ENCODE measurements around the gene FLYWCH2.
A peak's percentile ranks its signal among the peaks of the same experiment; 100 is the strongest.

Gene FLYWCH2

DNA sequence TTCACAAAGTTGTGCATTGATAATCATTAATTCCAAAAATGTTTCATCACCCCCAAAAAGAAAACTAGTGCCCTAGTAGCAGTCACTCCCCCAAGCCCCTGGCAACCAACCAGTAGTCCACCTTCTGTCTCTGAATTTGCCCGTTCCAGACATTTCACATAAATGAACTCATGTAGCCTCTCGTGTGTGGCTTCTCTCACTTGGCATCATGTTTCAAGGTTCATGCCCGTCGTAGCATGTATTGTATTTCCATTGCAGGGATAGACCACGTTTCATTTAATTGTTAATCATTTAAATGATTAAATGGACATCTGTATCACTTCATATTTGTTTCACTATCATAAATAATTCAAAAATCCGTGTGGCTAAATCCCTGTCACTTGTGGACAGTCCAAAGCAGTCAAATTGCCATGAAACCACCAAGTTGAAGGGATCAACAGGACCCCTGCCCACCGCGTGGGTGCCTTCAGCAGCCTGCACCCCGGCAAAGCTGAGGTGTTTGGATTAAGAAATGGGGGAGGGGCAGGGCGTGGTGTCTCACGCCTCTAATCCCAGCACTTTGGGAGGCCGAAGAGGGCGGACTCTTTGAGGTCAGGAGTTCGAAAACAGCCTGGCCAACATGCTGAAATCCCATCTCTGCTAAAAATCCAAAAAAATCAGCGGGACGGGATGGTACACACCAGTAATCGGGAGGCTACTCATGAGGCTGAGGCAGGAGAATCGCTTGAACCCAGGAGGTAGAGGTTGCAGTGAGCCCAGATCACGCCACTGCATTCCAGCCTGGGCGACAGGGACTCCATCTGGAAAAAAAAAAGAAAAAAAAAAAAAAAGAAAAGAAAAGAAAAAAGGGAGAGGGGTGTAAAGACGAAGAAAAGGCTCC lies 8.7 kb upstream of the FLYWCH2 start:
- DNase-seq (ENCODE audit: low read depth, low spot score), result no peak
- H3K4me3 ChIP-seq (ENCODE audit: low read length), result no peak overlapping the region

DNA sequence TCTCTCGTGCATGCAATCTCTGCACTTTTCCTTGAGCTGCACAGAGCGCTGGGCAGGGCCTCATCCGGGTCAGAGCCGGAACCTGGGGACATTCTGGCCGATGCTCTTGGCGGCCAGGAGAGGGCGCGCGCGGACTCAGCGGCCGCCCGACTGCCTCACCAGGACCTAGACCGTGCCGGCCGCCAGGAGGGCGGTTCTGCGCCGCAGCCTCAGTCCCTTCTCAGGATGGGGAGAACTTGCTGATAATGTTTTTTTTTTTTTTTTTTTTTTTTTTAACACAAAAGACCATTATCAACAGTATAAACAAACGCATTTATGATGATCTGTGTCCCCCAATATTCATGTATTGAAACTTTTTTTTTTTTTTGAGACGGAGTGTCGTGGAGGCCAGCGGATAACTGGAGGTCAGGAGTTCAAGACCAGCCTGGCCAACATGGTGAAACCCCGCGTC lies 8.1 kb upstream of the FLYWCH2 start:
- H3K4me3 ChIP-seq (ENCODE audit: low read length), result no peak overlapping the region
- DNase-seq (ENCODE audit: low read depth, low spot score), result peak; percentile 28

DNA sequence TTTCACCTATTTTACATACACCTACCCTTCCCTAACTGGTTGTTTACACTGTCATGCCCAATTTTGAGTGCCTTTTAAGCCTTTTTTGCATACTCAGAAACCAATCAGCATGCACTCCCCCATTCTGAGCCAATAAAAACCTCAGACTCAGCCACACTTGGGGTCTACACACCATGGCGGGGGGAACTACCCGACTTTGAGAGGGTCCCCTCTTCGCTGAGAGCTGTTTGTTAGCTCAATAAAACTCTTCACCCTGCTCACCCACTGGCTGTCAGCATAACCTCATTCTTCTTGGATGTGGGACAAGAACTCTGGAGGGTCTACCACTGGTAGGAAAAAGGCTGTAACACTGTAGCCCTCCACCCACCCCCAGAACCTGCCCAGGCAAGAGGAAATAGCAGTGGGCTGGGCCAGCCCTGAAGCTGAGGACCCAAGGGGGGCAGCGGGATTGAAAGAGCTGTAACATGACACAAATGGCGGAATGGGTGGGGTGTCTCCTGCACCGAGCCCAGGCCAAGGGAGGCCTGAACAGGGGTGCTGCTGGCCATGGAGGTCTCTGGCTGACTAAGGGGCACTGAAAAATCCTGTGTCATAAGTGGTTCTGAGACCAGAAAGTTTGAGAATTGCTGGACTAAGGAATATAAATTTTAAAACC lies 3.0 kb upstream of the FLYWCH2 start:
- no peak overlapping the region for H3K4me3 ChIP-seq (ENCODE audit: low read length)
- no peak for DNase-seq (ENCODE audit: low read depth, low spot score)

DNA sequence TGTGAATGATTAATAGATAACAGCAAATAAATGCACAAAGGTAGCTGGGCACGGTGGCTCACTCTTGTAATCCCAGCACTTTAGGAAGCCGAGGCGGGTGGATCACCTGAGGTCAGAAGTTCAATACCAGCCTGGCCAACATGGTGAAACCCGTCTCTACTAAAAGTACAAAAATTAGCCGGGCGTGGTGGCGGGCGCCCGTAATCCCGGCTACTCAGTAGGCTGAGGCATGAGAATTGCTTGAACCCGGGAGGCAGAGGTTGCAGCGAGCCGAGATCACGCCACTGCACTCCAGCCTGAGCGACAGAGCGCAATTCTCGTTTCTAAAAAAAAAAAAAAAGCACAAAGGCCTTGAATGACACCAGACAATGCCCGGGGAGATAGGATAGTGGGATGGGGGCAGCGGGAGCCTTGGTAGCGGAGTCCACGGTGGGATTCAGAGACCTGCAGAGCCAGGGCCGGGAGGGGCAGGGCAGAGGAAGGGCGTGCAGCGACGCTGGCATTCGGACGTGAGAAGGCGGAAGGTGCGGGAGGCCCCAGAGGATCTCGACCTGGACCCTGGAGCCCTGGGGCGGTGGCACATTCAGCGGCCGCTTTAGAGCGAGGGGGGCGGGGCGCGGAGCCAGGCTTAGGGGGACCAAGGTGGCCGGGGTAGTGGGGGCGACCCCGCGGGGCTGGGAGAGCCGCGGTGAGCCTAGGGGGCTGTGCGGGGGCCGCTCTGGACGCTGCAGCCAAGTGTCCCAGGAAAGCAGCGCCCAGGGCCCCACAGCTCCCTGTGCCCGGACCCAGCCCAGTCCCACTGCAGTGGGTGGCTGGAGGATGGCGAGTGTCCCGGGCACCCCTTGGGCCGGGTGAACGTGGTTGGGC lies 999 bp upstream of the FLYWCH2 start:
- peak overlapping the region; percentile 78 for H3K4me3 ChIP-seq (ENCODE audit: low read length)
- DNase-seq (ENCODE audit: low read depth, low spot score), result no peak

DNA sequence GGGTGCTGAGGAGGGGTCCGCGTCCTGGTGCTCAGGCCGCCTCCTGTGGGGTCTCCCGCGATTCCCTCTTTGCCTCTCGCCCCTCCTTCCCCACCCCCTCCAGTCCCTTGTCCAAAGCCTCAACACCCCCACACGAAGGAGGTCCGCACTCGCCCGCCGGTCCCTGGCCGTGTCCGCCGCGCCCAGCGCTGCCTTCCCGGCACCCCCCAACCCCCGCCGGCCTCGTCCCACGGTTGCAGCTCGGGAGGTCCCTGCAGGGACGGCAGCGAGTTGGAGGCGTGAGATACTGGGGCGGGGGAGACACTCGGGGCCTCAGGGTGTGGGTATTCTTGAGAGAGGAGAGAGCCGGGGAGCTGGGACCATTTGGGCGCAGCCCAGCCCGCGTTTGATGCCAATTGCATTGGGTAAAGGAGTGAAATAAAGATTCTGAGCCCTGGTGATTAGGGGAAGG lies 468 bp downstream of the FLYWCH2 start:
- peak overlapping the region; percentile 78 for H3K4me3 ChIP-seq (ENCODE audit: low read length)
- no peak for DNase-seq (ENCODE audit: low read depth, low spot score)

DNA sequence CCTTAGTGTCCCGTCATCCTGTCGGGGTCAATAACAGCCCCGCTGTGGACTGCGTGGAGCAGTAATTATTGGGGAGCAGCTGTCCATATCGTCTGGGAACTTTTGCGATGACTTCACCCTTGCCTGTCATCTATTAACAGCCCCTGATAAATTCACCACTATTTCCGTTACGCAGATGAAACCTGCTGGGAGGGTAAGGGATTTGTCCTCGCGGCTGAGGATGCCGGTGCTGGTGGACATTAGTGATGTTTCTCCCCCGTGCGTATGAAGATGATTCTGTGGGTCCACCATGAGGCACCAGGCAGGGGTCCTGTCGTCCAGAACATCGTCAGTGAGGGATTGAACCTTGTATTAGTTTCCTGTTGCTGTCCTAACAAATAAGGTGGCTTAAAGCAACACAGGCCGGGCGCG lies 1.0 kb downstream of the FLYWCH2 start:
- no peak for DNase-seq (ENCODE audit: low read depth, low spot score)

DNA sequence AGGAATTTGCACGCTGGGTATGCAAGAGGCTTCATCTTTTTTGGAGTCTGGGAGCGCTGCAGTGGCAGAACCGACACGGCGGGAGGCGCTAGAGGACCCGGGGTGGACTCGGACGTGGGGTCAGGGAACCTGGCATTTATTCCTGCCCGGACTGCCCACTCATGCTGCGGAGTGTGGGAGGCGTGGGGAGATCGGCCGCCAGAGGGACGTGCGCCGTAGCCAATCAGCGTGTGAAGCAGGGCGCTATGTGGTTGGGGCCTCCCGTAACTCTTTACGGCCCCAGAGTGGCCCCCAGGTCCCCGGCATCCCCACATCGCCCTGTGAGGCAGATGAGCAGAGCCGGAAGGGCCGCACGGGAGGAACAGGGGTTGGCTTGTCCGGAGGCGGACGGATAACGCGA lies 11.2 kb downstream of the FLYWCH2 start:
- DNase-seq (ENCODE audit: low read depth, low spot score), result no peak
- H3K4me3 ChIP-seq (ENCODE audit: low read length), result no peak overlapping the region

More for the DNA sequence above, 1.0 kb downstream of the FLYWCH2 start:
- peak overlapping the region; percentile 78 for H3K4me3 ChIP-seq (ENCODE audit: low read length)

GRCh38 chr16:2895813-2896212 lies 12.8 kb downstream of the FLYWCH2 start:
- no peak overlapping the region for H3K4me3 ChIP-seq (ENCODE audit: low read length)
- no peak for DNase-seq (ENCODE audit: low read depth, low spot score)

DNA sequence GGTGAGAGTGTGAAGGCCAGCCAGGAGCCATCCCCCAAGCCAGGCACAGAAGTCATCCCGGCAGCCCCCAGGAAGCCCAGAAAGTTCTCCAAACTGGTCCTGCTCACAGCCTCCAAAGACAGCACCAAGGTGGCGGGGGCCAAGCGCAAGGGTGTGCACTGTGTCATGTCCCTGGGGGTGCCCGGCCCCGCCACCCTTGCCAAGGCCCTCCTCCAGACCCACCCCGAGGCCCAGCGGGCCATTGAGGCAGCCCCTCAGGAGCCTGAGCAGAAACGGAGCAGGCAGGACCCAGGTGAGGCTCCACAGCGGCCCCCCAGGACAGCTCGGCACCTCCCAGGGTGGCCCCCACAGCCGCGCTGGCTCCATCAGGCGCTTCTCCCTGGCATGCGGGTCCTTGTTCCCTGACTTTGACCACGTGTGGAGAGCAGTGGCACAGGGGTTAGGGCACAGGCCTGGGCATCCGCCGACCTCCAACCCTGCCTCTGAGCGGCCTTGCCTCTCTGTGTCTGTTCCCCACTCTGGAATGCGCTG lies 13.5 kb downstream of the FLYWCH2 start:
- H3K4me3 ChIP-seq (ENCODE audit: low read length), result no peak overlapping the region
- no peak for DNase-seq (ENCODE audit: low read depth, low spot score)

- DNase-seq (ENCODE audit: low read depth, low spot score), result no peak
- H3K4me3 ChIP-seq (ENCODE audit: low read length), result no peak overlapping the region
These were observed 14.1 kb downstream of the FLYWCH2 start for GRCh38 chr16:2897110-2897509.

DNA sequence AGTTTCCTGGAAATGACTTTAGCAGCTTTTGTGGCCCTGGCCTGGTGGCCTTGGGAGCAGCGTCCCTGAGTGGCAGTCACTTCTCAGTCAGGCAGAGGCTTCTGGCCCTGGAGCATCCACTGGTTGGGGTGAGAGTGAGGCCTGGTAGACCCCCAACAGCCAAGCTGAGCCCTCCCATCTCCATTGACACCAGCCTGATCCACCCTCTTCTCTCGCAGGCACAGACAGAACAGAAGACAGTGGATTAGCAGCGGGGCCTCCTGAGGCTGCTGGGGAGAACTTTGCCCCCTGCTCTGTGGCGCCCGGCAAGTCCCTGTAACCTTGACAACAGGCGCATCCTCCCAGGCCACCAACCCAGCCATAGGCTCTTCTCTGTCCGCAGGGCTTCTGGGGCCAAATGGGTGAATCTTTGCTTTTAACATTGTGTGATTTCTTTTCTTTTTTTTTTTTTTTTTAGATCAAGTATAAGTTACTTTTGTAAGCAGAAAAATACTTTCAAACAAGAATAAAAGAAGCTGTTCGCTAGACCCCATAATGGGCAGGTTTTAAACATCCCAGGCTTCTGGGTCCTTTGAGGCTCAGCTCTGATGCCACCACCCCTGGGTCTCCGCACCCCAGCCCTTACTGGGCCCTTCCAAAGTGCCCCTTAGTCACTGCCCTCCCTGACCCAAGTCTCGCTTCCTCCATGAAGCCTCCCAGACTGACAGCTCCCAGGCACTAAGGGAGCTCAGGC lies 16.0 kb downstream of the FLYWCH2 start:
- no peak for DNase-seq (ENCODE audit: low read depth, low spot score)
- no peak overlapping the region for H3K4me3 ChIP-seq (ENCODE audit: low read length)

GRCh38 chr16:2899564-2900072 lies 16.6 kb downstream of the FLYWCH2 start:
- H3K4me3 ChIP-seq (ENCODE audit: low read length), result no peak overlapping the region
- DNase-seq (ENCODE audit: low read depth, low spot score), result no peak

- no peak for DNase-seq (ENCODE audit: low read depth, low spot score)
- no peak overlapping the region for H3K4me3 ChIP-seq (ENCODE audit: low read length)
These were observed 17.6 kb downstream of the FLYWCH2 start for GRCh38 chr16:2900526-2901075.

DNA sequence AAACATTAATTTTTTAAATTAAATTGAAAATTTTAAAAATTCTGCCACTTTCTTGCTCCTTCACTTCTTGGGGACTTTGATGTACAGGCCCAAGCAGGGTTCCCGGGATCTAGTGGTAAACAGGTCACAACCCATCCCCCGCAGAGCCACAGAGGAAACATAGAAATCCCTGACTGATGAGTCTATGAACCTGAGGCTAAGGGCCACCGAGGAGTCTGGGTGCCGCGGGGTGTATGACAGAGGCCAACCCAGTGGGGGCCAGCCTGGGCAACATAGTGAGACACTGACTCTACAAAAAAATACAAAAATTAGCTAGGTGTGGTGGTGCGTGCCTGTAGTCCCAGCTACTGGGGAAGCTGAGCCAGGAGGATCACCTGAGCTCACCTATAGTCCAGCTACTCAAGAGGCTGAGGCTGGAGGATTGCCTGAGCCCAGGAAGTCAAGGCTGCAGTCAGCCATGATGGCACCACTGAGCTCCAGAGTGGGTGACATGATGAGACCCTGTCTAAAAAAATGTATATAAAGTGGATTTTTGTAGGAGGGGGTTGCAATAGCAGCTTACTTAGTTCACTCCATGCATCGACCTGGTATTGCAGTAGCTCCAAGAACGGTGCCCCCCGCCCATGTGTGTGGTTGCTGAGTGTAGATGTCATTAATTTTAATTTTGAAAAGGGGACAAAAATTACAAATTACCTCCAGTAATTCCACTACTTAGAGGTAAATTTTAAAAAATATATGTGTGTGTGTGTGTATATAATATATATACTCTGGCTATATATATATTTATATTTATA lies 19.5 kb downstream of the FLYWCH2 start:
- DNase-seq (ENCODE audit: low read depth, low spot score), result no peak
- H3K4me3 ChIP-seq (ENCODE audit: low read length), result no peak overlapping the region

DNA sequence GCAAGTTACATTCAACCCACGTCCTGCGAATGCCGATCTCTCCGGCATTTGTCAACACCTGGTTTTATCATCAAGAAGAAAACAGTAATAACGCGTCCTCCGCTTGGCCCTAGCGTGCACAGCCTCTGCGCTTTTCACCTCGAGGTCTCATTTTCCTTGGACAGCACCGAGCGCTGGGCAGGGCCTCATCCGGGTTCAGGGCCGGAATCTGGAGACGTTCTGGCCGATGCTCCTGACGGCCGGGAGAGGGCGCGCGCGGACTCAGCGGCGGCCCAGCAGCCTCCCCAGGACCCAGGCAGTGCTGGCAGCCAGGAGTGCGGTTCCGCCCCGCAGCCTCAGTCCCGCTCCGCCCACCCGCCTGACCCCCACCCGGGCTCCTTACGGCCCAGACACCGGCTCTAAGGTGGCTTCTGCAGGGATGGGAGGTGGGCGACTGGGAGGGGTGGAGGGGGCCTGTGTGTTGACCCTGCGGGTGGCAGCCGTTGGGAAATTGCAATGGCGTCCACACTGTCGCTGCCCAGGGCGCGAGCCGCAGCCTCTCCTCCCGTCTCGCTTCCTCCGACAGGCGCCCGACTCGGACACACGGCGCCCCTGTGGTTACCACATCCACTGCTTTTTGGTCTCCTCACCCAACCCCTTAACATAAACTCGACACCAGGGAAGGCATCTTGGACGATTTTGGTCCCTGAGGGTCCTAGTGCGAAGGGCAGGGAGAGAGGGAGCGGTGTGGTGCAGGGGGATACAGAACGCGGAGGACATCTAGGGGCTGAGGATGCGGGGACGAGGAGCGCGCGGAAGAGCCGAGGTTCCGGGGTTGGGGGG lies 21.3 kb downstream of the FLYWCH2 start:
- DNase-seq (ENCODE audit: low read depth, low spot score), result peak; percentile 35
- H3K4me3 ChIP-seq (ENCODE audit: low read length), result peak overlapping the region; percentile 87

DNA sequence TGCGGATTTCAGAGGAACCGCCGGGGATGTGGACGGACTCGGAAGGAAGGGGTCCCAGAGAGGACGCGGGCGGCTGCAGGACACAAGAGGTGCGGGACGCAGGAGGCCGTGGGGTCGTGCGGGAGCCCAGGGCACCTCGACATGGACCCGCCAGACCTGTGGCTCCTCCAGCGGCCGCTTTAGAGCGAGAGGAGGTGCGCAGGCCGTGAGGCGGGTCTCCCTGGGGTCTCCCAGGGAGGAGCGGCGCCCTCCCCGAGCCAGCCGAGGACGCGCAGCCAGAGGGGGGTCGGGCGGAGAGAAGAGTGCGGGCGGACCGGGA lies 21.9 kb downstream of the FLYWCH2 start:
- H3K4me3 ChIP-seq (ENCODE audit: low read length), result peak overlapping the region; percentile 87
- DNase-seq (ENCODE audit: low read depth, low spot score), result no peak
